GM21526 (cell line): ENCODE measurements around the gene FRMD7.
"Not testable (repeated sequence)": the region's sequence is repeated elsewhere in the genome, so short reads cannot be mapped to it uniquely, and the experiment has no call there.

ENCODE experiments used
- ATAC-seq: cut with Tn5 transposase; IDR thresholded peaks from one replicate; pipeline ENCODE4 v1.9.1; 2021; ENCODE audit warnings: moderate library complexity; ENCODE audit not compliant: unreplicated experiment, low FRiP score

FRMD7 gene

DNA sequence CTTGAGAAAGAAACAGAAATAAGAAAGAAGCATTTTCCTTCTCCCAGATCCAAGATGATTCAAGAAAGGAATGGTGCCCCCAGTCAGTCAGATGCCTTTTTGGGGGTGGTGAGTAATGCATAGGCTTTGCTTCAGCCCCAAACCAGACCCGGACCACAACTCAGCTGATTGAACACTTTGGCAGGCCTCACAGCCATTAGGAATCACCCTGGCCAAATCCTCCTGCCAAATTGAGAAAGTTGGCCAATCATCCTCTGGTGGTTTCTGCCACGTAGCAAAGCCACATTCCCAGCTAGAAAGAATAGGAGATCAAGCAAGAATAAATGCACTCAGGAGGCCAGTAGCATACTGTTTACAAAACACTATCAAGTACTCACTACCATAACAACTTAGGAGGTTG, 33.7 kb downstream of the FRMD7 start:
- ATAC-seq, result no peak

GRCh38 chrX:132093239-132093860, 34.5 kb downstream of the FRMD7 start:
- no peak for ATAC-seq

DNA sequence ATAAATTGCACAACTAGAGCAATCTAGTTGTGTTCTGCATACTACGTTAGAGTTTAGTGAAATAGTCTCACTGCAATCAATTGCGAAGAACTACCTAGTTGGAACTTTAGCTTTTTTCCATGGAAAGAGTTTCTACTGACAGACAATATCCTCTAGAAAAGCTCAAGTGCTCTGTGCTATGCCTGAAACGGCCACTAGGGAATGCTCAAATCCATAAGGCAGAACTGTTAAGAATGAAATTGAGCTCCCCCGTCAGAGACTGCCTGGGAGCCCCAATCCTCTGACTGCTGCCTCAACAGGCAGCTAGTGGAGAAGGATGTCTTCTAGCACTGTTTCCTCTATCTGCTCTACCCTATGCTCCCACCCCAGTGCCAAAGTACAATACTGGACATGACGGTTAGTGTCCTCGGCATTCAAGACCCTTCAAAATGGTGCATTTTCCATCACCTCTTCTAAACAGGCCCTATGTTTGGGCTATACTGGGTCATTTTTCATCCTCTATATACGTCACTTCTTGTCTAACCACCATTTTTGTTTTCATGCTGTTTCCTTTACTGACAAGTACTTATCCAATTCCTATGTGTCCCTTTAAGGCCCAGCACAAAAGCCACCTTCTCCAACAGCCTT, 35.3 kb downstream of the FRMD7 start:
- ATAC-seq, result peak; percentile 85

GRCh38 chrX:132090403-132091159, 37.2 kb downstream of the FRMD7 start:
- ATAC-seq, result no peak

GRCh38 chrX:132088864-132089263, 39.0 kb downstream of the FRMD7 start:
- ATAC-seq, result no peak

DNA sequence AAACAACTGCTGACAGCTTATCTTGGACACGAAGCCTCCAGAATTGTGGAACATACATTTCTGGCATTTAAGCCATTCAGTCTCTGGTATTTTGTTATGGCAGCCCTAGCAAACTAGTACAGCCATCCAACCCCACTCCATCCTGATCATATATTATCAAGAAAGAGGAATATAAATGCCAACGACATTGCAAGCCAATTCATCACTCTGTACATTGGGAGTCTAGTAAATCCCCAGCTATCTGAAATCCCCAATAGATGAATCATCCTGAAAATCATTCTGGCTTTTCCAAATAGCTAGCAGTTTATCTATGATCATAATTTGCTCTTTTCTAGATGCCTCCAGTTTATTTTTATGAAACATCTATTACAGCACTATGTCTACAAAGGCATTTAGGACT, 41.1 kb downstream of the FRMD7 start:
- no peak for ATAC-seq

- no peak for ATAC-seq
Measured at GRCh38 chrX:132085786-132086185, 42.0 kb downstream of the FRMD7 start.

GRCh38 chrX:132077912-132078311, 49.9 kb downstream of the FRMD7 start:
- no peak for ATAC-seq

GRCh38 chrX:132077414-132077813, 50.4 kb downstream of the FRMD7 start:
- no peak for ATAC-seq

DNA sequence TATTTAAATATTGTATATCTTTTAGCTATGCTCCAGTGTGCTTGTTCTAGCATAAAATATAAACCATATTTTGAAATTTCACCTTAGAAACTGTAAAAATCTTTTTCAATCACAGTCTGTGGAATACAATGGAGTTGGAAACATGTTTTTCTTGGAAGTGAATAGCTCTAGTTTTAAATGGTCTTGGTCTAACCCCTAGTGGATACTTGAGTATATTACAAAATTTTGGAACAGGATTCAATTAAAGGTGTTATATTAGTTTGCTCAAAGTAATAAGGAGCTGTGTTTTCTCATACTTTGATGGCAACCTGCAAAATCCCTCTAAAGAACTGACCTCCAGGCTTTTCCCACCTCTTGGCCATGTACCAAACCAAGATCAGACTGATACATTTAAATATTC, 56.6 kb downstream of the FRMD7 start:
- ATAC-seq, result no peak

- ATAC-seq, result no peak
Measured at GRCh38 chrX:132068405-132068804, 59.4 kb downstream of the FRMD7 start.

DNA sequence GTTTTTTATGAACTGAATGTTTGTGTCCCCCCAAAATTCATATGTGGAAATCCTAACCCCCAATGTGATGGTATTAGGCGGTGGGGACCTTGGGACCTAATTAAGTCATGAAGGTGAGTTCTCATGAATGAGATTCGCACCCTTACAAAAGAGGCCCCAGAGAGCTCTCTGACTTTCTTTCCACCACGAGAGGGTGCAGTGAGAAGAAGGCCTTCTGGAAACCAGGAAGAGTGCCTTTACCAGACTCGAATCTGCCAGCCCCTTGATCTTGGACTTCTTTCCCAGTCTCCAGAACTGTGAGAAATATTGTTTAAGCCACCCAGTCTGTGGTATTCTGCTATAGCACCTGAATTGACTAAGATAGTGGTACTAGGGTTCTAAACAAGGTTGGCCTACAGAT, 64.0 kb downstream of the FRMD7 start:
- no peak for ATAC-seq

DNA sequence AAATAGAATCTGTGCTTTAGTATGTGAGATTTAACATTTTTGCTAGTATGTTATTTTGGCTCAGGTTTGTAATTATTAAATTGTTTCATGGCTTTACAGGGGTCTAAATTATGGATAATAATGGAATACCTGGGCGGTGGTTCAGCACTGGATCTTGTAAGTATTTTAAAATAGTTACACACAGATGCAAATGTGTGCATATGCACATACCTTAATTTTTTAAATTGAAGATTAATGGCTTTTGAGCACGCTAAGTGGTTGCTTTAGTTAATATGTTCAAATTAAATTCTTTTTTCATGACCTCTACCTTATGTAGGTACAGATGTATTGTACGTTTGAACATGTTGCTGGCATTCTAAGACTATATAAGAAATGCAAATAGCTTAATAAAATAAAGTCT, 64.5 kb downstream of the FRMD7 start:
- no peak for ATAC-seq

DNA sequence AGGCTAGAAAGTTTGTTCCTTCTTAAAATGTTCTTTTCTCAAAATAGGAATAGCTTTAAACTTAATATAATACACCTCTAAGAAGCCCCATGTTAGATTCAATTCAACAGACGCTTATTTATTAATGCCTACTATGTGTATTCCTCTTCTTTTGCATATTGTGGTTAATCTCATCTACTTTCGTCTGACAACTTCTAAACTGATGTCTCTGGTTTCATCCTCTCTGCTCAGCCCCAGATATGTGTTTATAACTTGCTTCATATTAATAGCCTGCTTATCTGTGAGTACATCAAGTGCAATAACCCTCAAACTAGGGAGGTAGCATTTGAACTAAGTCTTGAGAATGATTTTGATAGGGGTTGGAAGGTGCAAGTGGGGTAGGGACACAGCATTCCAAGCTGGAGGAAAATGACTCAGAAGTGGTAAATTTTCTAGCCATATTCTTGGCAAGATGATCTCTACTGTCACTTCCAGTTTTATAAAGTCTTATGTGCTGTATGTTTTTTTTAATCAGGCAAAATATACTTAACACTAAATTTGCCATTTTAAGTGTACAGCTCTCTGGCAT, 67.8 kb downstream of the FRMD7 start:
- no peak for ATAC-seq

DNA sequence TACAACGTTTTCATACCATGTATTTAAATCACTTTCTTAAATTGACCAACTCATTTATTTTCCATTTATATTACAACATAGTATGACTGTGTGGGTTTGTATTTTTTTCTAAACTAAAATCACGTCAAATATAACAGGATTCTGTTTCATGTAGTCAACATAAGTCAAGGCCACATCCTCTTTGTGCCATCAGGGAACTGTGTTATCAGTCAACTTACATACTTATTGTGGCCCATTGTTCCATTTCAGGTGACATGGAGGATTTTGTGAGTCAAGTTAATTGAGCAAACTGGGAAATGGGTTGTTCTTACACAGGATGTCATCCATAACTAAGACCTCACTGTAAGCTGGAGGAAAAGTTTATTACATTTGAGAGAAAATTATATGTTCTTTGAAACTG, 68.8 kb downstream of the FRMD7 start:
- ATAC-seq, result no peak

DNA sequence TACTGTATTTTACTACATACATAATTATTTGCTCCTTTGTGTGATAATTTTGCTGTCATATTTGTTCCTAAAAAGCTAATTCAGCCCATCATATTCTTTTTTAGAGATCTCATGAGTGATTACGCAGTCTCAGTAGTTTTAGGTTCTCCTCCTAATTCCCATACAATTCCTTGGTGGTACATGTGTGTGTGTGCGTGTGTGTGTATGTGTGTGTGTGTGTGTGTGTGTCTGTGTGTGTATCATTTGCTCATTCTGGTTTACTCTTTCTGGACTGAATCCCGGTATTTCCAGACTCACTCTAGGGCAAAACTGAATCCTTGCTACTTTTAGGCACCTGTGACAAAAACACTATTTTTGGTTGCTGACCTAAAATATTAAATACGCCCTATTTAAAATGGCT, 69.8 kb downstream of the FRMD7 start:
- ATAC-seq, result no peak

GRCh38 chrX:132051778-132052177, 76.0 kb downstream of the FRMD7 start:
- ATAC-seq, result not testable (repeated sequence)

GRCh38 chrX:132046533-132046932, 81.3 kb downstream of the FRMD7 start:
- ATAC-seq, result no peak

GRCh38 chrX:132045456-132045855, 82.4 kb downstream of the FRMD7 start:
- no peak for ATAC-seq

DNA sequence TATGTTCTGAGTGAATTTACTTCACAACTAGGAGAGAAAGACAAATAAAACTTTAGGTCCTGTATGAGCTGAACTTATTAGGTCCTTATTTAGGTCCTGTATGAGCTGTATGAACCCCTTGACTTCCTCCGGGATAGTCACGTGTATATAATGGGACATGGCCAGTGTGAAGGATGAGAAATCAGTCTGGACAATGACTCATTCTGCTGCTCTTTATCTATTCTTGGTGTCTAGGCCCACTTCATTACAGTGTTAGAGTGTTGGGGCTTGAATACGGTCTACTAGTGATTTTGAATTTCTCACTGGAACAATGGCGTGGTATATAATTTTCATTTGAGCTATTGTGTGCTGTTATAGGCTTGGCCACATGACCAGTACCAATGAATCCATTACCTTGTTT, 82.9 kb downstream of the FRMD7 start:
- ATAC-seq, result no peak

- no peak for ATAC-seq
Measured at GRCh38 chrX:132043977-132044376, 83.8 kb downstream of the FRMD7 start.

GRCh38 chrX:132041015-132041414, 86.8 kb downstream of the FRMD7 start:
- no peak for ATAC-seq
